T-helper 2 cell treated with Interferon-gamma antibody and Interleukin-4, amounts not matched to agents 5 μg/mL and 100 μg/mL, for 36 hours (primary cell): Measurements from ENCODE around the gene RNF2.
"Not testable (repeated sequence)": the region's sequence is repeated elsewhere in the genome, so short reads cannot be mapped to it uniquely, and the experiment has no call there.

Experiments used
- DNase-seq: peaks from one replicate; pipeline ENCODE4 v3.0.0; 2021; ENCODE audit warnings: low spot score
- H3K27ac Mint-ChIP-seq: one replicate; pipeline ENCODE4 v1.8.0; 2021; ENCODE audit warnings: mild to moderate bottlenecking, mixed read lengths
- H3K27me3 Mint-ChIP-seq: one replicate; pipeline ENCODE4 v1.8.0; 2021; ENCODE audit warnings: low read depth, mixed read lengths
- H3K36me3 Mint-ChIP-seq: one replicate; pipeline ENCODE4 v1.8.0; 2021; ENCODE audit warnings: low read depth, mixed read lengths
- H3K4me1 Mint-ChIP-seq: one replicate; pipeline ENCODE4 v1.8.0; 2021; ENCODE audit warnings: low read depth, mixed read lengths
- H3K4me3 Mint-ChIP-seq: one replicate; pipeline ENCODE4 v1.8.0; 2022; ENCODE audit warnings: mild to moderate bottlenecking, moderate library complexity, mixed read lengths
- H3K9me3 Mint-ChIP-seq: one replicate; pipeline ENCODE4 v1.8.0; 2021; ENCODE audit warnings: mixed read lengths

Gene RNF2

DNA sequence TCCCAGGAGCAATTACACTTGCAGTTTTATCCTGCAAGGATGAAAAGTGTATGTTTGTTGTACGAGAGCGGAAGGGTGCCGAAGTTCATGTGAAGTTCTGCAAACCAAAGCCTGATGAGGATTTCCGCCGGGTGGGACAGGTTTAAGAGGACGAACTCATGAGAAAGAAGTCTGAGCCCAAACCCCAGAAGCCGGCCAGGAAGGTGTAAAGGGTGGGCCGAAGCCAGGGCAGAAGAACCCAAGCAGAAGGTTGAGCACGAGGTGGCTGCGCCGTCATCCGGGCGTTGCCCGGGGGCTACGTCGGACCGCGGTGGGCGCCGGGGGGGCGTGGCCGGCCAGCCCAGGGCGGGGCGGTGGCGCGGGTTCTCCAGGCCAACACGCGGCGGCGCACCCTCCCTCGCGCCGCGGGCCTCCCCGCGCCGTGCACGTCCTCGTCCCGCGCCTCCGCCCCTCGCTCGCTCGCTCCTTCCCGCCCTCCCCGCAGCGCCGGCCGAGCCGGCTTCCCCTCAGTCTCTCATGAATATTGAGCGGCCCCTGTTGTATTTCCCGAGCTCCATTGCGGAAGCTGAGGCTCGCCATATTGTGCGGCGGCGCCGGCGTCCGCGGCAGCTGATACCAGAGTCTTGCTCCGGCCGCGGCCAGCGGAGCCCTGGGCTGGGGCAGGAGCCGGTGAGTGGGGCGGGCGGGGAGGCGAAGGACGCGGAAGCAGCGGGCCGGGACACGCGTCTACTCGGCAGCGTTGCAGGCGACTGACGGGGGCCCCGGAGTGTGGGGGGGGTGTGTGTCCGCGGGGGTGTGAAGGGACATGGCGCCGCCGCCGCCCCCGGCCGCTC is at the start of gene RNF2:
Gene RNF2 (plus strand): TSS at position 578 of the 833 bp plus-strand sequence. CDS start 41,996 bp downstream, outside the sequence.
- Mint-ChIP-seq H3K4me3 (peak within 1 kb of the TSS; percentile 94), H3K27me3 (peaks cover 22% of the 10 kb centered on the region), H3K27ac (peak within 1 kb of the TSS; percentile 91), H3K9me3 (no peaks in the 10 kb centered on the region), H3K36me3 (no peaks in the 10 kb centered on the region), H3K4me1 (peaks cover 24% of the 10 kb centered on the region)
- DNase-seq = peak; percentile 66

DNA sequence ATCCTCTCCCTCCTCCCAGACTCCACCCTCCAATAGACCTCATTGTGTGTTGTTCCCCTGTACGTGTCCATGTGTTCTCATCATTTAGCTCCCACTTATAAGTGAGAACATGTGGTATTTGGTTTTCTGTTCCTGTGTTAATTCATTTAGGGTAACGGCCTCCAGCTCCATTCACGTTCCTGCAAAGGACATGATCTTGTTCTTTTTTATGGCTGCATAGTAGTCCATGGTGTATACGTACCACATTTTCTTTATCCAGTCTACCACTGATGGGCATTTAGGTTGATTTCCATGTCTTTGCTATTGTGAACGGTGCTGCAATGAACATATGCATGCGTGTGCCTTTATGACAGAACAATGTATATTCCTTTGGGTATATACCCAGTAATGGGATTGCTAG is 45.4 kb upstream of the RNF2 start:
- not testable (repeated sequence) for H3K36me3 Mint-ChIP-seq, H3K27ac Mint-ChIP-seq, DNase-seq, H3K9me3 Mint-ChIP-seq, H3K4me1 Mint-ChIP-seq, H3K4me3 Mint-ChIP-seq
- peaks cover 12% of the 10 kb centered on the region for H3K27me3 Mint-ChIP-seq

- H3K27ac Mint-ChIP-seq, DNase-seq, H3K4me3 Mint-ChIP-seq, H3K27me3 Mint-ChIP-seq, H3K36me3 Mint-ChIP-seq, H3K4me1 Mint-ChIP-seq, H3K9me3 Mint-ChIP-seq: not testable (repeated sequence)
These were observed 44.0 kb upstream of the RNF2 start for GRCh38 chr1:185001312-185001880.

DNA sequence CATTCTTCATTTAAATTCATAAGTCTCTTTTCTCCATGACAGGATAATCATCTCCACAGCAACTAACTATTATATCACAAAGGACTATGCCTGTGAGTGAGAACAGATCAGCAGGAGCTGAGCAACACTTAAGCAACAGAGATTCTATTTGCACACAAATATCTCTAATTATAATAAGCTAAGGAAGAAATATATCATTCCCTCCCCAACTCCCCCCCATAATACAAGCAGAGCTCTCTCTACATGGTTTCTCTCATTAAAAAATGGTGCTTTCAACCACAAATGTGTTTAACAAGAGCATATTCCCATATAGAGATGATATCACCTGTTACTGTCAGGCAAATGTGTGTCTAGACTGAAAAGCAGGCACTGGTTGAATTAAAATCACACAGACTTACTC is 36.5 kb upstream of the RNF2 start:
- Mint-ChIP-seq H3K4me1 (no peaks in the 10 kb centered on the region), H3K36me3 (no peaks in the 10 kb centered on the region), H3K9me3 (peaks cover 4% of the 10 kb centered on the region), H3K4me3 (no peak overlapping the region), H3K27me3 (peaks cover 3% of the 10 kb centered on the region), H3K27ac (no peak overlapping the region)
- no peak for DNase-seq

GRCh38 chr1:185010361-185010760 is 35.0 kb upstream of the RNF2 start:
- no peaks in the 10 kb centered on the region for H3K4me1 Mint-ChIP-seq
- no peak overlapping the region for H3K4me3 Mint-ChIP-seq
- peaks cover 4% of the 10 kb centered on the region for H3K9me3 Mint-ChIP-seq
- no peak for DNase-seq
- H3K36me3 Mint-ChIP-seq = no peaks in the 10 kb centered on the region
- H3K27me3 Mint-ChIP-seq = peaks cover 3% of the 10 kb centered on the region
- H3K27ac Mint-ChIP-seq = no peak overlapping the region

GRCh38 chr1:185014941-185015340 is 30.4 kb upstream of the RNF2 start:
- Mint-ChIP-seq H3K27ac (no peak overlapping the region), H3K4me3 (no peak overlapping the region), H3K4me1 (no peaks in the 10 kb centered on the region), H3K36me3 (no peaks in the 10 kb centered on the region), H3K9me3 (peaks cover 4% of the 10 kb centered on the region), H3K27me3 (peaks cover 3% of the 10 kb centered on the region)
- no peak for DNase-seq

DNA sequence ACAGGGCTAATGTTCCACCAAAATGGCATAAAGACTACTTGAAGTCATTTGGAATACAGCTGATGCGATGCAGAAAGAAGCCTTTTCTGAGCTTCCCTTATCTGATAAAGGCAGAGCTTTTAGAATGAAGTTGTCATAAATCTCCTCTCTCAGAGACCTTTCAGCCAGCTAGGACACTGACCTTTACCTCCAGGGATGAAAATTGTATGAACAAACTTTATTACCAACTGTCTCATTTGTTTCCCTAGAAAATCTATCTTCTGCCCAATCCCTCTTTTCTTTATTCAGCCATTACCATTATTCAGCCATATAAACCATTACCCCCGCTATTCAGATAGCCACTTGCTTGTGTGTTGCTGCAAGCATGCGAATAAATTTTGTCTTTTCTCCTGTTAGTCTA is 29.7 kb upstream of the RNF2 start:
- H3K27me3 Mint-ChIP-seq = no peaks in the 10 kb centered on the region
- DNase-seq = no peak
- no peak overlapping the region for H3K27ac Mint-ChIP-seq
- no peak overlapping the region for H3K4me3 Mint-ChIP-seq
- H3K36me3 Mint-ChIP-seq = no peaks in the 10 kb centered on the region
- no peaks in the 10 kb centered on the region for H3K4me1 Mint-ChIP-seq
- H3K9me3 Mint-ChIP-seq = no peaks in the 10 kb centered on the region

GRCh38 chr1:185016880-185017279 is 28.5 kb upstream of the RNF2 start:
- Mint-ChIP-seq H3K9me3 (no peaks in the 10 kb centered on the region), H3K4me1 (no peaks in the 10 kb centered on the region), H3K27me3 (no peaks in the 10 kb centered on the region), H3K27ac (no peak overlapping the region), H3K36me3 (no peaks in the 10 kb centered on the region), H3K4me3 (no peak overlapping the region)
- DNase-seq = no peak

DNA sequence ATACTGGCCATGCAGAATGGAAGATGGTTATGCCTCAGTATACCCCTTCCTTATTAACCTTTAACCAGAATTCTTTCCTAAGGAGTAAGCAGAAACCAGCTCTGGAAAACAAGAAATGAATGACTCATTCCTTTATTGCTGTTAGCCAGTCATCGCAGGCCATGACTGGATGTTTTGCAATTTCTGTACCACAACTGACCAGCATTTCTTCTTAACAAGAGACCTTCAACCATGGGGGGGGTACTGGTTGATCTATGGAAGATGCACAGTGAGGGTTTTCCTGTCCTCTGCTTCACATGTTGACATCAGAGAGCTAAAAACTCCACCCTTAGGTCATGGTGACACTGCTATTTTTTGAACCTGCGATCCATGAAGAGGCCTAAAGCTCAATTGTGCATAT is 28.0 kb upstream of the RNF2 start:
- no peaks in the 10 kb centered on the region for H3K9me3 Mint-ChIP-seq
- no peaks in the 10 kb centered on the region for H3K27me3 Mint-ChIP-seq
- H3K4me1 Mint-ChIP-seq = no peaks in the 10 kb centered on the region
- no peak for DNase-seq
- no peak overlapping the region for H3K27ac Mint-ChIP-seq
- no peak overlapping the region for H3K4me3 Mint-ChIP-seq
- no peaks in the 10 kb centered on the region for H3K36me3 Mint-ChIP-seq

GRCh38 chr1:185017966-185018365 is 27.4 kb upstream of the RNF2 start:
- Mint-ChIP-seq H3K9me3 (no peaks in the 10 kb centered on the region), H3K4me3 (no peak overlapping the region), H3K27me3 (no peaks in the 10 kb centered on the region), H3K27ac (no peak overlapping the region), H3K4me1 (no peaks in the 10 kb centered on the region), H3K36me3 (no peaks in the 10 kb centered on the region)
- DNase-seq = no peak

- no peak overlapping the region for H3K4me3 Mint-ChIP-seq
- peaks cover 6% of the 10 kb centered on the region for H3K27me3 Mint-ChIP-seq
- peaks cover 34% of the 10 kb centered on the region for H3K9me3 Mint-ChIP-seq
- no peak overlapping the region for H3K27ac Mint-ChIP-seq
- DNase-seq = no peak
- peaks cover 1% of the 10 kb centered on the region for H3K36me3 Mint-ChIP-seq
- no peaks in the 10 kb centered on the region for H3K4me1 Mint-ChIP-seq
These were observed 18.0 kb upstream of the RNF2 start for GRCh38 chr1:185027252-185027882.

DNA sequence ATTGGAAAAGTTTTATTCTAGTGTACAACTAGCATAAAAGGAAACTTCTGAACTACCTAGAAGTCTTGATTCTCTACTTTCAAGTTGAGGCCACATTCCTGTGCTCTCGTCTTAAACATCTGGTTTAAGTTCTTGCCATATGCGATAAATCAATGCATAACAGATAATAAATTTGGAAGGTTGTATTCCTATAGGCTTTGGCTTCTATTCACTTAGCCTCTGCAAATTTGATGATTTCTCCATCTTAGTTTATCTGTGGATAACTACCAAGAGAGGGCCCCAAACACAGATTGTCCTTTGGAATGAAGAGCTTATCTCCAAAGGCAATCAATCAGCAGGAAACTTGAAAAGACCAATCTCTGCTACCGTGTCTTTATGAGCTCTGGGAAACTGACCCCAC is 11.7 kb upstream of the RNF2 start:
- Mint-ChIP-seq H3K4me1 (no peaks in the 10 kb centered on the region), H3K27ac (no peak overlapping the region), H3K9me3 (peaks cover 6% of the 10 kb centered on the region), H3K36me3 (no peaks in the 10 kb centered on the region), H3K27me3 (peaks cover 22% of the 10 kb centered on the region), H3K4me3 (no peak overlapping the region)
- no peak for DNase-seq

- no peak overlapping the region for H3K27ac Mint-ChIP-seq
These were observed 10.1 kb upstream of the RNF2 start for GRCh38 chr1:185035258-185035657.

DNA sequence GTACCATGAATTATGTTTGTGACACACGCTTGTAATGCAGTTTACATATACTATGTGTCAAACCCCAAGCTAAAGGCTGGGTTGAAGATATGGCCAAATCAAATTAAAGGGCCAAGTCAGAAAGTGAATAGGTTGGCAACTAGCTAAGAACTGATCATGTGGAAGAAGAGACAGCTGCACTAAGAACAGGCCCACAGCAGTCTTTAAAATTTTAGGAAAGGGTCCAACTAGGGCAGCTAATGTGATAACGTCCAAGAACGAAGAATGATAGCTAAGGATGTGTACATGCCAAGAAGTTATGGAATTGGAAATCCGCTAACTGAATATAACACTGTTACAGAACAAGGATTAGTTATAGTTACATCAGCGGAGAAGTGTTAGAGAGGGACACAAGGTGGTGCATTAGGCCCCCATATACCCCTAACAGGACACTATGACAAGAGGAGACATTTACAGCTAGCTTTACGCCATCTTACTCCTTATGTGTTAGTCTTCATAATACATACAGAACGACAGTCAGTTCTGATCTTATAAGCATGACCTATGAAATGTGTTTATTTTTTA is 6.5 kb upstream of the RNF2 start:
- H3K36me3 Mint-ChIP-seq = no peaks in the 10 kb centered on the region
- no peak overlapping the region for H3K4me3 Mint-ChIP-seq
- peaks cover 2% of the 10 kb centered on the region for H3K4me1 Mint-ChIP-seq
- DNase-seq = no peak
- H3K27me3 Mint-ChIP-seq = peaks cover 20% of the 10 kb centered on the region
- no peaks in the 10 kb centered on the region for H3K9me3 Mint-ChIP-seq
- no peak overlapping the region for H3K27ac Mint-ChIP-seq

More at GRCh38 chr1:185035258-185035657, 10.1 kb upstream of the RNF2 start:
- Mint-ChIP-seq H3K4me3 (no peak overlapping the region), H3K36me3 (no peaks in the 10 kb centered on the region), H3K4me1 (no peaks in the 10 kb centered on the region), H3K27me3 (peaks cover 18% of the 10 kb centered on the region), H3K9me3 (no peaks in the 10 kb centered on the region)
- DNase-seq = no peak
